GM19099 (cell line): ENCODE measurements around the gene TSPAN4.

Source experiments
- POLR2A ChIP-seq: IDR thresholded peaks from 3 replicates; pipeline ENCODE4 v1.6.1; 2011; ENCODE audit warnings: low read depth; ENCODE audit not compliant: insufficient read length; ENCODE audit errors: extremely low read depth

Gene TSPAN4

GRCh38 chr11:858762-859339 is 16.2 kb downstream of the TSPAN4 start:
- no peak for TF ChIP-seq POLR2A

GRCh38 chr11:859394-860131 is 16.9 kb downstream of the TSPAN4 start:
- TF ChIP-seq POLR2A = no peak

- TF ChIP-seq POLR2A = no peak
Observed at GRCh38 chr11:860234-861104, 17.8 kb downstream of the TSPAN4 start.

- TF ChIP-seq POLR2A = no peak
Observed at GRCh38 chr11:861105-861479, 18.4 kb downstream of the TSPAN4 start.

- no peak for TF ChIP-seq POLR2A
Observed at GRCh38 chr11:862081-862661, 19.5 kb downstream of the TSPAN4 start.

- TF ChIP-seq POLR2A = no peak
Observed at GRCh38 chr11:862696-863022, 20.0 kb downstream of the TSPAN4 start.

GRCh38 chr11:863023-863909 is 20.6 kb downstream of the TSPAN4 start:
- no peak for TF ChIP-seq POLR2A

GRCh38 chr11:863910-864827 is 21.5 kb downstream of the TSPAN4 start:
- TF ChIP-seq POLR2A = no peak

GRCh38 chr11:864898-865297 is 22.2 kb downstream of the TSPAN4 start:
- no peak for TF ChIP-seq POLR2A

GRCh38 chr11:865462-866430 is 23.1 kb downstream of the TSPAN4 start:
- no peak for TF ChIP-seq POLR2A

GRCh38 chr11:866481-866880 is 23.8 kb downstream of the TSPAN4 start:
- TF ChIP-seq POLR2A = no peak

- TF ChIP-seq POLR2A = no peak
Observed at GRCh38 chr11:867856-868358, 25.3 kb downstream of the TSPAN4 start.

GRCh38 chr11:868394-868793 is 25.7 kb downstream of the TSPAN4 start:
- no peak for TF ChIP-seq POLR2A

GRCh38 chr11:868802-869201 is 26.1 kb downstream of the TSPAN4 start:
- TF ChIP-seq POLR2A = no peak
